Measurements from ENCODE around the gene UBE2E1. TPM values are rescaled to one million over a fixed set of nuclear protein-coding genes. Genes with fewer than 3 reads are reported as not detected.

The UBE2E1 gene
- total and polyA plus RNA-seq, 2 donors (not counting 1 experiment from before 2014, with no cell fraction given): 46.7 to 63.7 TPM

GRCh38 chr3:23798456-23798855 is 7.3 kb upstream of the UBE2E1 start:
- Histone ChIP-seq H4K20me1 (ENCODE audit: control insufficient read depth, insufficient read depth, low read length, poor library complexity, severe bottlenecking) (no peaks in the 10 kb centered on the region), H3K27ac (ENCODE audit: low read length in 2 of 2) (no peak overlapping the region), H3K79me2 (ENCODE audit: control insufficient read depth, insufficient read depth, low read length) (no peaks in the 10 kb centered on the region), H3K4me1 (ENCODE audit: control insufficient read depth in 2 of 2, insufficient read depth in 2 of 2, low read length in 2 of 2) (no peaks in the 10 kb centered on the region), H3K4me2 (replicated peaks; ENCODE audit: low read depth, low read length, poor library complexity, severe bottlenecking) (no peak overlapping the region), H3K4me3 (ENCODE audit: control extremely low read depth in 1 of 5, extremely low read depth in 1 of 5, insufficient read depth in 1 of 5, low read depth in 2 of 5, low read length in 4 of 5) (no peak overlapping the region), H3K9me3 (ENCODE audit: control extremely low read depth in 1 of 3, control insufficient read depth in 2 of 3, insufficient read depth in 1 of 3, low read length in 2 of 3) (no peaks in the 10 kb centered on the region), H3K27me3 (replicated peaks in 1 of 4; ENCODE audit: control extremely low read depth in 1 of 4, control insufficient read depth in 3 of 4, insufficient read depth in 4 of 4, low read length in 3 of 4) (no peaks in the 10 kb centered on the region), H3K36me3 (replicated peaks in 1 of 2; ENCODE audit: control extremely low read depth in 1 of 2, control insufficient read depth in 1 of 2, extremely low read depth in 1 of 2, insufficient read depth in 2 of 2, low read length in 1 of 2) (no peaks in the 10 kb centered on the region), H3K9ac (ENCODE audit: low read length) (no peak overlapping the region), H2AFZ (ENCODE audit: insufficient read depth, low read depth, low read length, poor library complexity, severe bottlenecking) (no peak overlapping the region)
- no peak overlapping the region for H3K4me3 Mint-ChIP-seq
- no peak for ATAC-seq (ENCODE audit: low read depth)
- CTCF ChIA-PET: interaction anchor here (1.4 kb wide), 1 partner anchor 92 kb away, joined by 3 read pairs; no protein-coding TSS in a partner anchor
- DNase-seq: no peak
- no peaks in the 10 kb centered on the region for H3K9me3 Mint-ChIP-seq (ENCODE audit: insufficient read depth)
- TF ChIP-seq EZH2 (IDR thresholded peaks at IDR 0.05; ENCODE audit: borderline replicate concordance, insufficient read depth, low read depth, low read length, poor library complexity, severe bottlenecking) (no peak), CTCF (IDR thresholded peaks at IDR 0.05) (no peak)
- POLR2A ChIA-PET: no interaction called here
- H3K27me3 Mint-ChIP-seq: no peaks in the 10 kb centered on the region
- no CpG with 5 or more reads among the region's 5 CpGs for WGBS (ENCODE audit: insufficient coverage)
- no peak overlapping the region for H3K27ac Mint-ChIP-seq
- no peaks in the 10 kb centered on the region for H3K4me1 Mint-ChIP-seq
- intact Hi-C loops (cut with micrococcal nuclease): no loop called here

DNA sequence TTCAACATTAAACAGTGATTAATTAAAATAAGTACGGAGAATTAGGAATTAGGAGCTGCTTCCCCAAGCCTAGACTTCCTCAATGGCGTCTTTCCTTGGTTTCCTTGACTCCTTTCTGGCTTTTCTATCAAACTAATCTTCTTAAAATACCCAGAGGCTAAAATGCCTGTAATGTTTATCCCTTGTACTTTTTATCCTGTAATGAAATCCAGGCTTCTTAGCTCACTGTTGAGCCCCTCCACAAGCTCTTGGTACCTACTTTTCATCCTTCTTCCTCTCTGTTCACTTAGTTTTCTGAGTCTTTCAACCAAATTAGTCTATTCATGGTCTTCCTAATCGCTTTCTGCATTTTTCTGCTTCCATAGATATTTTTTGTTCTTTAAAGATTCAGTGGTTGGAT is 6.9 kb upstream of the UBE2E1 start:
- H3K79me2 ChIP-seq (ENCODE audit: control insufficient read depth, insufficient read depth, low read length): no peaks in the 10 kb centered on the region
- WGBS (ENCODE audit: insufficient coverage): 86% methylated on average over 1 of the region's 3 CpGs
- Mint-ChIP-seq H3K27me3 (no peaks in the 10 kb centered on the region), H3K4me1 (no peaks in the 10 kb centered on the region), H3K9me3 (ENCODE audit: insufficient read depth) (no peaks in the 10 kb centered on the region), H3K27ac (no peak overlapping the region), H3K4me3 (no peak overlapping the region)
- CTCF ChIA-PET: interaction anchor here (1.4 kb wide), 1 partner anchor 91 kb away, joined by 3 read pairs; no protein-coding TSS in a partner anchor
- H3K9ac ChIP-seq (ENCODE audit: low read length): no peak overlapping the region
- no peak overlapping the region for H3K27ac ChIP-seq (ENCODE audit: low read length in 2 of 2)
- no peaks in the 10 kb centered on the region for H3K27me3 ChIP-seq (replicated peaks in 1 of 4; ENCODE audit: control extremely low read depth in 1 of 4, control insufficient read depth in 3 of 4, insufficient read depth in 4 of 4, low read length in 3 of 4)
- intact Hi-C loops (cut with micrococcal nuclease): no loop called here
- no peaks in the 10 kb centered on the region for H4K20me1 ChIP-seq (ENCODE audit: control insufficient read depth, insufficient read depth, low read length, poor library complexity, severe bottlenecking)
- no peaks in the 10 kb centered on the region for H3K4me1 ChIP-seq (ENCODE audit: control insufficient read depth in 2 of 2, insufficient read depth in 2 of 2, low read length in 2 of 2)
- POLR2A ChIA-PET: no interaction called here
- no peaks in the 10 kb centered on the region for H3K9me3 ChIP-seq (ENCODE audit: control extremely low read depth in 1 of 3, control insufficient read depth in 2 of 3, insufficient read depth in 1 of 3, low read length in 2 of 3)
- no peak overlapping the region for H3K4me2 ChIP-seq (replicated peaks; ENCODE audit: low read depth, low read length, poor library complexity, severe bottlenecking)
- no peaks in the 10 kb centered on the region for H3K36me3 ChIP-seq (replicated peaks in 1 of 2; ENCODE audit: control extremely low read depth in 1 of 2, control insufficient read depth in 1 of 2, extremely low read depth in 1 of 2, insufficient read depth in 2 of 2, low read length in 1 of 2)
- no peak for TF ChIP-seq EZH2 (IDR thresholded peaks at IDR 0.05; ENCODE audit: borderline replicate concordance, insufficient read depth, low read depth, low read length, poor library complexity, severe bottlenecking)
- no peak for TF ChIP-seq CTCF (IDR thresholded peaks at IDR 0.05)
- ATAC-seq (ENCODE audit: low read depth): no peak
- no peak overlapping the region for H3K4me3 ChIP-seq (ENCODE audit: control extremely low read depth in 1 of 5, extremely low read depth in 1 of 5, insufficient read depth in 1 of 5, low read depth in 2 of 5, low read length in 4 of 5)
- no peak for DNase-seq
- no peak overlapping the region for H2AFZ ChIP-seq (ENCODE audit: insufficient read depth, low read depth, low read length, poor library complexity, severe bottlenecking)

Data from B cell (primary cell).